ENCODE results near the gene PSMA4. TPM values are rescaled to one million over a fixed set of nuclear protein-coding genes. Genes with fewer than 3 reads are reported as not detected.

PSMA4 gene
- total and polyA plus RNA-seq, 2 of the 8 experiments (the other 6 are each of a cell fraction or from before 2014, with no cell fraction given), result 348 to 445 TPM

- H3K79me1 ChIP-seq (ENCODE audit: low read depth, low read length), result no peaks in the 10 kb centered on the region
- no peak overlapping the region for H3K9ac ChIP-seq (replicated peaks in 1 of 4; ENCODE audit: extremely low read depth in 1 of 4, low read depth in 3 of 4, low read length in 3 of 4)
- no peak overlapping the region for H4K5ac ChIP-seq (ENCODE audit: insufficient read length, low read depth, low read length)
- ChIA-PET CTCF (ENCODE audit: partially characterized antibody) (no interaction called here), POLR2A (ENCODE audit: partially characterized antibody) (no interaction called here)
- H2BK15ac ChIP-seq (ENCODE audit: low read length), result no peak overlapping the region
- no peak overlapping the region for H3K27ac ChIP-seq (ENCODE audit: low read depth, low read length)
- H3K23me2 ChIP-seq (ENCODE audit: low read depth, low read length), result no peaks in the 10 kb centered on the region
- no peak overlapping the region for H4K8ac ChIP-seq (ENCODE audit: extremely low read depth, insufficient read depth, low read length)
- H3K23ac ChIP-seq (ENCODE audit: insufficient read length), result no peak overlapping the region
- DNase-seq (ENCODE audit: low read depth in 1 of 2, low spot score in 2 of 2) (no peak), FAIRE-seq (no peak)
- H3K4me3 ChIP-seq (ENCODE audit: extremely low read depth in 1 of 4, insufficient read depth in 2 of 4, low read depth in 3 of 4, low read length in 4 of 4), result no peak overlapping the region
- H3K27me3 ChIP-seq (replicated peaks in 1 of 4; ENCODE audit: control insufficient read depth in 3 of 4, extremely low read depth in 1 of 4, insufficient read depth in 3 of 4, low read length in 3 of 4), result no peaks in the 10 kb centered on the region
- no peak overlapping the region for H2AFZ ChIP-seq (ENCODE audit: low read length)
- H3K79me2 ChIP-seq (ENCODE audit: control insufficient read depth in 1 of 2, insufficient read depth in 2 of 2, low read length in 2 of 2), result no peaks in the 10 kb centered on the region
- H3K18ac ChIP-seq (ENCODE audit: extremely low read depth, low read length), result no peak overlapping the region
- no peak overlapping the region for H4K91ac ChIP-seq (replicated peaks; ENCODE audit: insufficient read length, low read length)
- no peak overlapping the region for H2BK120ac ChIP-seq (replicated peaks; ENCODE audit: low read depth, low read length)
- H3K4ac ChIP-seq (replicated peaks; ENCODE audit: insufficient read length, low read depth, low read length), result no peak overlapping the region
- H2BK5ac ChIP-seq (ENCODE audit: low read depth, low read length), result no peak overlapping the region
- no peak overlapping the region for H2AK5ac ChIP-seq (ENCODE audit: low read depth, low read length)
- no peaks in the 10 kb centered on the region for H3K4me1 ChIP-seq (replicated peaks in 1 of 4; ENCODE audit: control insufficient read depth in 3 of 4, insufficient read depth in 4 of 4, low read length in 3 of 4)
- H3K14ac ChIP-seq (ENCODE audit: insufficient read length), result no peak overlapping the region
- H3K9me3 ChIP-seq (ENCODE audit: insufficient read depth in 2 of 2, low read depth in 1 of 2, low read length in 1 of 2), result 0 out of 4 replicates have a peak, but pooled peaks cover 0 to under 1% of the 10 kb centered on the region in 2 experiments
- peaks cover 0 to 6% (median under 1%) of the 10 kb centered on the region in 4 experiments; a peak in 1 of 8 replicates for H3K36me3 ChIP-seq (ENCODE audit: control insufficient read depth in 2 of 4, insufficient read depth in 4 of 4, low read length in 3 of 4)
- H2BK12ac ChIP-seq (ENCODE audit: low read depth, low read length), result no peak overlapping the region
- no peak overlapping the region for H3K4me2 ChIP-seq (ENCODE audit: insufficient read depth in 1 of 2, low read depth in 2 of 2, low read length in 2 of 2)
- no peak overlapping the region for H2BK20ac ChIP-seq (ENCODE audit: low read length)
- no peaks in the 10 kb centered on the region for H4K20me1 ChIP-seq (replicated peaks in 1 of 2; ENCODE audit: control insufficient read depth in 1 of 2, insufficient read depth in 2 of 2, low read length in 2 of 2)
- no peak overlapping the region for H3K56ac ChIP-seq (replicated peaks; ENCODE audit: insufficient read length, low read depth, low read length)
- no peak for TF ChIP-seq SP4 (IDR thresholded peaks at IDR 0.05; ENCODE audit: low read length)
- no peak for TF ChIP-seq E2F6 (IDR thresholded peaks at IDR 0.05)
Observed at GRCh38 chr15:78599189-78599588, 58.9 kb downstream of the PSMA4 start.

All from H1 (cell line).